ENCODE results near the gene OLFM2. TPM values are rescaled to one million over a fixed set of nuclear protein-coding genes. Genes with fewer than 3 reads are reported as not detected.

The OLFM2 gene
- total and polyA plus RNA-seq, 4 donors = 0.49 to 28.9 (median 2.3) TPM

GRCh38 chr19:9962623-9963290 lies 26.4 kb upstream of the OLFM2 start:
- no peaks in the 10 kb centered on the region for H3K9me3 ChIP-seq (ENCODE audit: control insufficient read depth in 4 of 4, low read length in 3 of 4)
- no peak for TF ChIP-seq RAD21 (IDR thresholded peaks at IDR 0.05)
- no peak for TF ChIP-seq EGR1 (IDR thresholded peaks at IDR 0.05; ENCODE audit: low read depth in 2 of 2)
- no peak for TF ChIP-seq MAX (IDR thresholded peaks at IDR 0.05)
- TF ChIP-seq JUND (IDR thresholded peaks at IDR 0.05) = no peak
- TF ChIP-seq RXRA (IDR thresholded peaks at IDR 0.05) = no peak
- no peak for TF ChIP-seq ATF3 (IDR thresholded peaks at IDR 0.05)
- no peak for TF ChIP-seq HNF4G (IDR thresholded peaks at IDR 0.05)
- TF ChIP-seq CTCF (IDR thresholded peaks at IDR 0.05; ENCODE audit: low read depth, low read length, missing input control) = no peak
- TF ChIP-seq HNF4A (conservative IDR thresholded peaks at IDR 0.05) = no peak
- no peak for TF ChIP-seq SP1 (IDR thresholded peaks at IDR 0.05)
- no peaks in the 10 kb centered on the region for H3K27me3 ChIP-seq (ENCODE audit: control insufficient read depth in 4 of 4, insufficient read depth in 4 of 4, low read length in 3 of 4)
- no peak overlapping the region for H3K27ac ChIP-seq (ENCODE audit: low read depth in 1 of 2, low read length in 2 of 2)
- H3K36me3 ChIP-seq (ENCODE audit: control insufficient read depth in 4 of 4, insufficient read depth in 3 of 4, low read depth in 1 of 4, low read length in 3 of 4) = peaks cover 0 to 3% (median 0%) of the 10 kb centered on the region in 4 donors
- peaks cover 0 to 1% (median 0%) of the 10 kb centered on the region in 4 donors for H3K4me1 ChIP-seq (ENCODE audit: control insufficient read depth in 4 of 4, insufficient read depth in 4 of 4, low read length in 3 of 4)
- H3K4me3 ChIP-seq (ENCODE audit: low read depth in 1 of 3, low read length in 3 of 3) = no peak overlapping the region
- WGBS = 65% methylated on average over 7 of the region's 7 CpGs
- no peak for DNase-seq (ENCODE audit: low spot score)
- H3K9ac ChIP-seq (ENCODE audit: low read depth in 1 of 2, low read length in 2 of 2) = no peak overlapping the region

- Histone ChIP-seq H3K27ac (ENCODE audit: low read depth in 1 of 2, low read length in 2 of 2) (no peak overlapping the region), H3K9me3 (ENCODE audit: control insufficient read depth in 4 of 4, low read length in 3 of 4) (no peaks in the 10 kb centered on the region), H3K27me3 (ENCODE audit: control insufficient read depth in 4 of 4, insufficient read depth in 4 of 4, low read length in 3 of 4) (no peaks in the 10 kb centered on the region), H3K36me3 (ENCODE audit: control insufficient read depth in 4 of 4, insufficient read depth in 3 of 4, low read depth in 1 of 4, low read length in 3 of 4) (peaks cover 0 to 3% (median 0%) of the 10 kb centered on the region in 4 donors), H3K9ac (ENCODE audit: low read depth in 1 of 2, low read length in 2 of 2) (no peak overlapping the region), H3K4me1 (ENCODE audit: control insufficient read depth in 4 of 4, insufficient read depth in 4 of 4, low read length in 3 of 4) (no peaks in the 10 kb centered on the region), H3K4me3 (ENCODE audit: low read depth in 1 of 3, low read length in 3 of 3) (no peak overlapping the region)
- TF ChIP-seq GABPA (IDR thresholded peaks at IDR 0.05 in 1 of 2, conservative IDR thresholded peaks at IDR 0.05 in 1 of 2) = no peak
- no peak for TF ChIP-seq FOXA1 (IDR thresholded peaks at IDR 0.05)
- no peak for TF ChIP-seq RXRA (IDR thresholded peaks at IDR 0.05)
- no peak for TF ChIP-seq REST (IDR thresholded peaks at IDR 0.05)
- no peak for TF ChIP-seq HNF4A (conservative IDR thresholded peaks at IDR 0.05)
- TF ChIP-seq ATF3 (IDR thresholded peaks at IDR 0.05) = no peak
- no peak for TF ChIP-seq JUND (IDR thresholded peaks at IDR 0.05)
- no peak for TF ChIP-seq TAF1 (conservative IDR thresholded peaks at IDR 0.05)
- TF ChIP-seq FOXA2 (IDR thresholded peaks at IDR 0.05) = no peak
- TF ChIP-seq EGR1 (IDR thresholded peaks at IDR 0.05; ENCODE audit: low read depth in 2 of 2) = no peak
- TF ChIP-seq RAD21 (IDR thresholded peaks at IDR 0.05) = no peak
- no peak for TF ChIP-seq CTCF (IDR thresholded peaks at IDR 0.05; ENCODE audit: low read depth, low read length, missing input control)
- TF ChIP-seq MAX (IDR thresholded peaks at IDR 0.05) = no peak
- TF ChIP-seq YY1 (IDR thresholded peaks at IDR 0.05) = no peak
- DNase-seq (ENCODE audit: low spot score) = no peak
- WGBS = 85% methylated on average over 4 of the region's 4 CpGs
Measured at GRCh38 chr19:9961103-9961502, 24.8 kb upstream of the OLFM2 start.
